ENCODE data around the gene GSPT2. TPM values are rescaled to one million over a fixed set of nuclear protein-coding genes. Genes with fewer than 3 reads are reported as not detected.

The GSPT2 gene
- total and polyA plus RNA-seq, 8 donors = 2.9 to 13.6 (median 3.5) TPM; not detected in 1

Other genes starting within 250 kb of the GSPT2 start
- 1 to 10 TPM in 1 of 5 donors, under 1 TPM in 1, not detected in 3; 0.45 to 7.2 TPM for gene NUDT11, start 246.8 kb upstream of the GSPT2 start, total RNA-seq
- 1 to 10 TPM in 2 of 3 donors, under 1 TPM in 1; 0.61 to 1.2 (median 1.1) TPM for gene NUDT11, start 246.8 kb upstream of the GSPT2 start, polyA plus RNA-seq
- not detected for gene CENPVL3, start 124.5 kb upstream of the GSPT2 start, total RNA-seq
- not detected for gene CENPVL3, start 124.5 kb upstream of the GSPT2 start, polyA plus RNA-seq
- gene CENPVL2, start 60.6 kb upstream of the GSPT2 start, total RNA-seq = not detected
- gene CENPVL2, start 60.6 kb upstream of the GSPT2 start, polyA plus RNA-seq = not detected
- gene CENPVL1, start 32.9 kb upstream of the GSPT2 start, total RNA-seq = not detected
- gene CENPVL1, start 32.9 kb upstream of the GSPT2 start, polyA plus RNA-seq = not detected
- gene MAGED1, start 150.2 kb downstream of the GSPT2 start, total RNA-seq = 10 to 100 TPM; 15.2 to 87.6 (median 57.6) TPM
- gene MAGED1, start 150.2 kb downstream of the GSPT2 start, polyA plus RNA-seq = 10 to 100 TPM; 24.5 to 47.7 (median 35.8) TPM